ENCODE measurements around the gene GNG14. TPM values are rescaled to one million over a fixed set of nuclear protein-coding genes. Genes with fewer than 3 reads are reported as not detected.
"Not testable (repeated sequence)": the region's sequence is repeated elsewhere in the genome, so short reads cannot be mapped to it uniquely, and the experiment has no call there.

The GNG14 gene
- polyA plus RNA-seq, 3 donors = 0.45 to 0.55 TPM; not detected in 1

DNA sequence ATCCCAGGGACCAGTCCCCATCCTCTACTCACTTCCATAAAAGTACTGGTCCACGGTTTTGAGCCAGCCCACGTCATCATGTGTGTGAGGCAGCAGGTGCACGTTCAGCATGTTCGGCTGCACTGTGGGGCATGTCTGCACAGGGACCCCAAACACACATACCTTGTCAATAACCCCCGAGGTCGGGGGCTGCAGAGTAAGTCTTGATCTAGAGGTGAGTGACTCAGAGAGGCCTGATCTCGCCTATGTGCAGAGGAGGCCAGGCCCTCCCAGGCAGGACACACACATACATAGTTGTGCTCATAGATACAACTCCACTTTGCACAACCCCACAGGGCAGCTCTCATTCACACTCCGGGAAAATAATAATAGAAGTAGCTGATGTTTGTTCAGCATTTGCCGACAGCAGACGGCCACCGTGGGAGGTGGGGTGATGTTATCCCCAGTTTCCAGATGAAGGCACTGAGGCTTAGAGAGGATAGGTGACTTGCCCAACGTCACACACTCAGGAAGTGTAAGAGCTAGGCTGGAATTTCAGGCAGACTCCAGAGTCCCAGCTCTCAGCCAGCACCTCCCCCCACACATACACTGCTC, 22.0 kb upstream of the GNG14 start:
- no peak for DNase-seq (ENCODE audit: extremely low read depth in 1 of 11, low read depth in 9 of 11, low spot score in 4 of 11)

DNA sequence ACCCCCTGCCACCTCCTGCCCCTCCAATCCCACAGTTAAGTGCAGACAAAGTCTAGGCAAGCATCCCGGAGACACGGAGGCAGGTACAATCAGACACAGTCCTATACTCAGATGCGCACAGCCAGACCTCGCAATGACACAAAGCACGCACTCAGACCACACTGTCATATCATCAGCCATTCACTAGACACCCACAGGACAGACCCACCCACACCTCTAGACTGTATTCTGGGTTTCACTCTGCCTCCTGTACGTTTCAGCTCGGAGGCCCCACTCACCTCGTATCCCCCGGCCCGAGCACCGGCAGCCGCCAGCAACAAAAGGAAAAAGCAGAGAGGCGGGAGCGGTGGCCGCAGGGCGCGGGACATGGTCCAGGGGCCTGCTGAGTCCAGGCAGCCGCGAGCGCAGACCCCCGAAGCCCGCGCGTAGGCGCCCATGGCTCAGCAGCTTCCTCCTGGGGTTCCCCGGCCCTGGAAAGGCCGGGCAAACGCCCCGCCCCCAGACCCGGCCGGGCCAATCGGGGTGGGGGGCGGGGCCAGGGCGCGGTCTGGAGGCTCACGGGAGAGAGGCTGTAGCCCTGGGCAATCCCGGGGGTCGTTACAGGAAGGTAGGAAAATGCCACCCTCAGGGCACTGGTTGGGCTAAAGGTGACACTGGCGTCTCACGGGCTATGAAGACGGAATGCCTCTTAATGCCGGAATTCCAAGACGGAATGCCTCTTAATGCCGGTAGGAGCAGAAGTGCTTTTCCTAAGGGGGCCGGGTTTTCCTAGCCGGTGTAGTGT, 21.3 kb upstream of the GNG14 start, which contains the start of the genes MAN2B1 and WDR83:
Gene MAN2B1 (minus strand): TSS at position 478 of the 784 bp plus-strand sequence. CDS start 41 bp downstream, at position 437.
Gene WDR83 (plus strand): TSS at position 543 of the 784 bp plus-strand sequence. CDS start 2,984 bp downstream, outside the sequence.
- peak in 7 of 11 donors; percentile 56 to 78 (median 70) for DNase-seq (ENCODE audit: extremely low read depth in 1 of 11, low read depth in 9 of 11, low spot score in 4 of 11)

DNA sequence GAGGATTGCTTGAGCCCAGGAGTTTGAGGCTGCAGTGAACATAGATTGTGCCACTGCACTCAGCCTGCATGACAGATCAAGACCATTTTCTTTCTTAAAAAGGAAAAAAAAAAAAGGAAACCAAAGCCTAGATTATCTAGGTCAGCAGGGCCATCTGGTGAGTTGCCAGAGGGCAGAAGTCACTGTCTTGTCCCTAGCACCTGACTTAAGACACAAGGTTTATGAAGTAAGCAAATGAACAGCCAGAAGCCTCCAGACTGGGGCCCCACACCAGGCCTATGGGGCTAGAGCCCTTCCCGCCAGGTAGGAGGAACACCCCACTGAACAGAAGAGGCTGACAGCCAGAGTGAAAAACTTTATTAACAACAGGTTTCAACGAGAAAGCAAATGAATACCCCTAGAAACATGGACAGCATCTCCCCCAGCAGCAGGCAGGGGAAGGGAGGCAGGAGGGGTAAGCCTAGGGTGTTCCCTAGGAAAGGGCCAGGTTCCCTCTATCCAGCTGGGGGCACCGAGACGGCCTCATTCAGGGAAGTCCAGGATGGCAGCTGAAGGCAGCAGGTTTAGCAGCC, 20.0 kb upstream of the GNG14 start:
- no peak for DNase-seq (ENCODE audit: extremely low read depth in 1 of 11, low read depth in 9 of 11, low spot score in 4 of 11)

DNA sequence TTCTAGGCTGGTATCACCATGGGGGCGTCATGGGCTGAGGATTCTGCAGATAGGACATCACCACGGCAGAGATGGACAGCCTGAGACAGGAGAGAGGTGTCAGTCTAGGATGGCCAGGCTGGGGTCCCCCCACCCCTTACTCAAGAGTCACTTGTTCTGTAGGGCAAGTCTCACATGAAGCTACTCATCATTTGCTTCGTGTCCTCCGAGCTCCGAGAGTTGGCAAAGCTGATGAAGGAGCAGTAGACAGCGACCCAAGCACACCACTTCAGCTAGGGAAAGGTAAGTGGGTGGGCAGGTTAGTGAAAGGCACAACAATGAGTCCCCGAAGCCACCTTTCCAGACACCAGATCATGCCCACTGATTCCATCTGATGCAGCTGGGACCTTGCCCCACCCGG, 19.5 kb upstream of the GNG14 start:
- no peak for DNase-seq (ENCODE audit: extremely low read depth in 1 of 11, low read depth in 9 of 11, low spot score in 4 of 11)

DNA sequence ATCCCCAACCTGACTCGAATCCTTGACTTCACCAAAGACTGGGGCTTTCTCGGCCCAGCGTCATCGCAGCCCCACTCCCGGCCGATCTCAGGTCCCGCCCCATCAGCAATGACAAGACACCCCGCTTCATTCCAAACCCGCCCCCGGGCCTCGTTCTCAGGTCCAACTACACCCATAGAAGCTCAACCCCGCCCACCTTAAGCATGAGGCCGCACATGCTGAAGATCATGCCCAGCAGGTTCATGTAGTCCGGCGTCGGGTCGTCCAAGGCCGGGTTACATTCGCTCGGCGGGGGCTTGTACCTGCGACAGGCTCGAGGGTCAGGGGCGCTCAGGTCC, 18.9 kb upstream of the GNG14 start:
- peak in 1 of 11 donors; percentile 31 for DNase-seq (ENCODE audit: extremely low read depth in 1 of 11, low read depth in 9 of 11, low spot score in 4 of 11)

DNA sequence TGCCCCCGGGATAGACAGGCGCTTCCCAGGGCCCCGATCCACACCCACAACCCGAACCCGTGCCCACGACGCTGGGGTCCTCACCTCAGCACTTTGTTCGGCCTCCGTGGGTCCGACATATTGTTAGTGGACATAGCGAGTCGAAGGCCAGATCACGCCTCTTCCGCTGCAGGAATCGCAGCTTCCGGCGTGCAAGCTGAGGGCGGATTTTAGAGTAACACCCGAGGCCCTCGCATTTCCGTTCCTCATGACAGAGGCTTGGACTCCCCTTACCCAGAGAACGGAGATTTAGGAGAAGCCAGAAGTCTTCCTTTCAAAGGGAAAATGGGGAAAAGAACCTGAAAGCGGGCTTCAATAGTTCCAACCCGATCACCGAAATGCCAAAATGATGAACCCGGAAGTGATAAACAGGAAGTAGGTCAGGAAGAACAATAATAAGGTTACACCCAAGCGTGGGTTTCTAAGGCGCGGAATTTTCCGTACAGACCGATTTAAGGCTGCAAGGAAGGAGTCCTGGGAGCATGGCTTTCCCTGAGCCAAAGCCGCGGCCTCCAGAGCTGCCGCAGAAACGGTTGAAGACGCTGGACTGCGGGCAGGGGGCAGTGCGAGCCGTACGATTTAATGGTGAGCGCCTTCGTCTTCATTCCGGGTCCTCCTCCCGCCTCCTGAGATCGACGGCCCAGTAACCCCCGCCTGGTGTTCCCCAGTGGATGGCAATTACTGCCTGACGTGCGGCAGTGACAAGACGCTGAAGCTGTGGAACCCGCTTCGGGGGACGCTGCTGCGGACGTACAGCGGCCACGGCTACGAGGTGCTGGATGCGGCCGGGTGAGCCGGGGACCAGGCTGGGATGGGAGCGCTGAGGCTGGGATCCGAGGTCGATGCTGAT, 18.3 kb upstream of the GNG14 start:
- peak in 10 of 11 donors; percentile 74 to 90 (median 78) for DNase-seq (ENCODE audit: extremely low read depth in 1 of 11, low read depth in 9 of 11, low spot score in 4 of 11)

DNA sequence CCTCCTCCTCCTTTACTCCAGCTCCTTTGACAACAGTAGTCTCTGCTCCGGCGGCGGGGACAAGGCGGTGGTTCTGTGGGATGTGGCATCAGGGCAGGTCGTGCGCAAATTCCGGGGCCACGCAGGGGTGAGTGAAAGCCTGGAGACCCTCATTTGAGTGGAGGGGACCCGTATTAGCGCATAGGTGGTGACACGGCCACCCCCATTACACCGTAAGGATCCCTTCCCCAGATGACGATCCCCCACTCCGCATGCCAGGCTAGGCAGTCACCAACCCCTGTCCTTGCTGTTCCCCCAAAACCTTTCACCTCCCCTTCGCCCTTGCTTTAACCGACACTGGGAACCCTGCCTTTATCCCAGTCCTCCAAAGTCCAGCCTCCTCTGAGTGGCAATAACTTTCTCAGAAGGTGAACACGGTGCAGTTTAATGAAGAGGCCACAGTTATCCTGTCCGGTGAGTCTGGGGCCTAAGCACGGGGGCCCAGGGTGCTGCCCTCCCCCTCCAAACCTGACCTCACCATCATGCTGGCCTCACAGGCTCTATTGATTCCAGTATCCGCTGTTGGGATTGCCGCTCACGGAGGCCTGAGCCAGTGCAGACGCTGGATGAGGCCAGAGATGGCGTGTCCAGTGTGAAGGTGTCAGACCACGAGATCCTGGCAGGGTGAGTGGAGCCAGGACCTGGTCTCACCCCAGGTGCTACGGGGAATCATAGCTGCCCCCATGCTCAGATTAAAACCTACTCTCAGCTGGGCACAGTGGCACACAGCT, 17.5 kb upstream of the GNG14 start:
- no peak for DNase-seq (ENCODE audit: extremely low read depth in 1 of 11, low read depth in 9 of 11, low spot score in 4 of 11)

DNA sequence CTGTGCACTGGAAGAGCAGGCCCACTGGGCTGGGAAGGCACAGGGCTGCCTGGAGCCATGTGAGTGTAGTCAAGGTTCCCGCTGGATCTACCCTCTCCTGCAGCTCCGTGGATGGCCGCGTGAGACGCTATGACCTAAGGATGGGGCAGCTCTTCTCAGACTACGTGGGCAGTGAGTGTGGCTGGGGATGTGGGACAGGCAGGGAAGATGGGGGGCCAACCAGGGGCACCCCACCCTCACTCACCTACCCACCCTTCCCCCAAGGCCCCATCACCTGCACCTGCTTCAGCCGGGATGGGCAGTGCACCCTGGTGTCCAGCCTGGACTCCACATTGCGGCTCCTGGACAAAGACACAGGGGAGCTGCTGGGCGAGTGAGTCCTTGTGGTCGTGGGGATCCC, 15.1 kb upstream of the GNG14 start:
- DNase-seq (ENCODE audit: extremely low read depth in 1 of 11, low read depth in 9 of 11, low spot score in 4 of 11) = no peak

DNA sequence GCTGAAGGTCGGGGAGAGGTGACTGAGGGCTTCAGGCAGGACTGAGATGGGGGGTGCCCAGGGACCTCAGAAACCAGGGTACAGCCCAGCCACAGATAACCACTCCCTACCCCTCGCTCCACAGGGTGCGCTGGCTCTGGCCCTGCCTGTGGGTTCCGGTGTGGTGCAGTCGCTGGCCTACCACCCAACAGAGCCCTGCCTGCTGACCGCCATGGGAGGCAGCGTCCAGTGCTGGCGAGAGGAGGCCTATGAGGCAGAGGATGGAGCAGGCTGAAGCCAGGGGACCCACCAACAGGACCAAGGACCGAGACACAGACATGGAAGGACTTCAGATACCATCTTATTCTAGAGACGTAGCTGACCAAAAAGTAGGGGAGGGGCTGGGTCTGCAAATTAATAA, 12.4 kb upstream of the GNG14 start:
- DNase-seq (ENCODE audit: extremely low read depth in 1 of 11, low read depth in 9 of 11, low spot score in 4 of 11) = no peak

DNA sequence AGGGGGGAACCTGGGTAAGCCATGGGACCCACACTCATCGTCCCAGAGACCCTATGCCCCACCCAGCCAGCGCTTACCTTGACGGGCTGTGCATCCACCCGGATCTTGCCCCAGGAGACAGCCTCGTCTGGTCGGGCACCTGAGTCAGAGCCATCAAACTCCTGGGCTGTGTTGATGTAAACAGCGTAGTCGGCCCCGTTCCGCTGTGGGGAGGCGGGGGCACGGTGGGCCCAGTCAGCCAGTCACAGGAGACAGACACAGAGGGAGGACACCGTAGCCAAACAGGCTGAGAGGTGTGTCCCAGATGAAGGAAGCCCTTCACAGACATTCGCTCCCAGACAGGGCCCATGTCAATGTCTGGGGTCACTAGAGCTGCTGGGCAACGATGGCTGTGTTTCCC, 11.9 kb upstream of the GNG14 start:
- DNase-seq (ENCODE audit: extremely low read depth in 1 of 11, low read depth in 9 of 11, low spot score in 4 of 11) = no peak

DNA sequence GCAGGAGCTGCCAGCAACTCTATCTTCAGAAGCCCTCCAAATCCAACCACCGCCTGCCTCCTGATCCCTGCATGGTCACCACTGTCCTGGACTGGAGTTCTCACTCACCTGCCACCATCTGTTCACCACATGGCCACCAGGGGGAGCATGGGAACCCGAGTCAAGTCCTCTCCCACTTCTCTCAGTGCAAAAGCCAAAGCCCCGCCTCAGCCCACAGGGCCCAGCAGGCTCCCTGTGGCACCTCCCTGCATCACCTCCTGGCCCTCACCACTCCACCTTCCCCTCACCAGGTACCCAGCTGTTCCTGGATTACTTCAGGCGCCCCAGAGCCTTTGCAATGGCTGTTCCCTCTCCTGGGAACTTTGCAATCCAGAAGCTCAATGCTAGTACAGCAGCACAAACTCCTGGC, 11.4 kb upstream of the GNG14 start:
- peak in 8 of 11 donors; percentile 48 to 75 (median 62) for DNase-seq (ENCODE audit: extremely low read depth in 1 of 11, low read depth in 9 of 11, low spot score in 4 of 11)

DNA sequence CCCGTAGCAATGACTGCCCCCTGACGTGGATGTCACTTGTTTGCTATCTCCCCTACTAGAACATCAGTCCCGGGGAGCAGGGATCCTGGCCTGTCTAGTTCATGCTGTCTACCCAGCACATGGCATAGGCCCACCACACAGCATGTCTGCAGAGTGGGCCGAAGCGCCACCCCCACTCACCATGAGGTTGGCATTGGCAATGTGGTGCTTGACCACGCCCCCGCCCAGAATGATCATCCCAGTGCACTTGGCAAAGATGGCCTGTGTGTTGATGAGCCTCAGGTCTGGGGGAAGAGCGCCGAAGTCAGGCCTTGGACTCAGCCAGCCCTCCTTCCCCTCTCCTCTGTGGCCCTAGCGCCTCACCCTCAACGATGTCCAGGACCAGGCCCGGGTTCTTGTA, 10.9 kb upstream of the GNG14 start:
- no peak for DNase-seq (ENCODE audit: extremely low read depth in 1 of 11, low read depth in 9 of 11, low spot score in 4 of 11)

DNA sequence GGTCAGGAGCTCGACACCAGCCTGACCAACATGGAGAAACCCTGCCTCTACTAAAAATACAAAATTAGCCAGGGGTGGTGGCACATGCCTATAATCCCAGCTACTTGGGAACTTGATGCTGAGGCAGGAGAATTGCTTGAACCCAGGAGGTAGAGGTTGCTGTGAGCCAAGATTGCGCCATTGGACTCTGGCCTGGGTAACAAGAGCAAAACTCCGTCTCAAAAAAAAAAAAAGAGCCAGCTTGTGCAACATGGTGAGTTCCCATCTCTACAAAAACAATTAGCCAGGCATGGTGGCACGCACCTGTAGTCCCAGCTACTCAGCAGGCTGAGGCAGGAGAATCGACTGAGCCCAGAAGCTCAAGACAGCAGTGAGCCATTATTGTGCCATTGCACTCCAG, 9.8 kb upstream of the GNG14 start:
- DNase-seq (ENCODE audit: extremely low read depth in 1 of 11, low read depth in 9 of 11, low spot score in 4 of 11) = not testable (repeated sequence)

DNA sequence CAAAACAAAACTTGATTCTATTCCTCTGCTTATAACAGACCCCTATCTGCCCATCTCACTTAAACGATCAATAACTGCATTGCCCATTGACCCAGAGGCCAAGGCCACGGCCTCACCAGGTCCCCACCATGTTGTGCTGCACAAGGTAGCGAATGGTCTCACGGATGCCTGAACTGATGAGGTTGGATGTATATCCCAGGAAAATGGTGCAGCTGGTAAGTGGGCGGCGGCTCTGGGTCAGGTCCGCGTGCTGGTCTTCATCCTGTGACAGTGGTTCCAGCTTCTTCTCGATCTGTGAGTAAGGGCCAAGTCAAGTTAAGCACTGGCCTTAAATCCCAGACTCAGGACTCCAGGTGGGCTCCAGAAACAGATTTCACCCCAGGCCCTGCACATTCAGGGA, 7.8 kb upstream of the GNG14 start:
- no peak for DNase-seq (ENCODE audit: extremely low read depth in 1 of 11, low read depth in 9 of 11, low spot score in 4 of 11)

DNA sequence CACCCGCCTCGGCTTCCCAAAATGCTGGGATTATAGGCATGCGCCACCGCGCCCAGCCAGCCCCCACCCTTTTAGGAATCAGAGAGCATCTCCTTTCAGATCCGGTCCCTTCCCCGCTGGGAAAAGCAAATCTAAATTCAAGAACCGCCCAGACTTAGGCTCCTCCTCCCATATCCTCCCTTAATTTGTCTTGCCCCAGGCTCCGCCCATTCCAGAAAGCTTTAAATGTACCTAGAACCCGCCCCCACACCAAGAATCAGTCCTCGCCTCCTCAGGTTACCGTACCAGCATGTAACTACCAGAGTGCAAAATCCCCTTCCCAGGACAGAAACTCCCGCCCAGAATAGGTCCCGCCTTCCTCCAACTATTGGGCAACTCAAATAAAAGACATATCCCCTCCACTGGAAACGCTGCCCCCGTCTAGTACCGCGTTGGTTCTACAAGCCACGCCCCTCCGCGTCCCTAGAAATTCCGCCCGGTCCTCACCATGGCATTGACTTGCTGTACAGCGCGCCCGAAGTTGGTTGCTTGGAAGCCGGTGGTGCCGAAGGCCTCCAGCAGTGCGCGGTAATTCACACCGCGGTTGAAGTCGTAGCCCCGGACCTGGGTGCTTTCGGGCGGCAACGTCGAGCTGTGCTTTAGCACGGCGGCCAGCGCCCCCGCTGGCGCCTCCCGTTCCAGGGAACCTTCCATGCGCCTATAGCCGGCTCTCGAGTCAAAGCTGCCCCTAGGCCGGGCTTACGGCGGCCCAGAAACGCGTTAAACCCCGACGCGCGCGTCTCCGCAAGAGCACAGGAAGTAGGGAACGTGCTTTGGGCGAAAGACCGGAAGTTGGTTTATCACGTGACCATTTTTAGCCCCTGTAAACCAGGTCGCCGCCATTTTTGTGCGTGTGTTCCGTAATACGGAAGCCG, 6.5 kb upstream of the GNG14 start, which contains the start of gene DHPS:
Gene DHPS (minus strand): TSS at position 807 of the 914 bp plus-strand sequence. CDS start 114 bp downstream, at position 693.
- DNase-seq (ENCODE audit: extremely low read depth in 1 of 11, low read depth in 9 of 11, low spot score in 4 of 11) = peak; percentile 89 to 99 (median 97)

DNA sequence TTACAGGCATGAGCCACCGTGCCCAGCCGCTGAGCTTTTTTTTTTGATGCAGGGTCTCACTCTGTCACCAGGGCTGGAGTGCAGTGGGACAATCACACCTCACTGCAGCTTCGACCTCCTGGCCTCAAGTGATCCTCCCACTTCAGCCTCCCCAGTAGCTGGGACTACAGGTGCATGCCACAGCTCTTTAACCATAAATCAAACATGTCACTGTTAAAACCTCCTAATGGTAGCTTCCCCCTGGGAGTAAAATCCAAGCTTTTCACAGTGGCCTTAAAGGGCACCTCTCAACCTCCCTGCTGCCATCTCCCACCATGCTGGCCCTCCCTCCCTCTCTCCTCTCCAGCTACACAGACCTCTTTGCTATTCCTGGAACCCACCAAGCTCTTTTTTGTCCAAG, 2.0 kb upstream of the GNG14 start:
- no peak for DNase-seq (ENCODE audit: extremely low read depth in 1 of 11, low read depth in 9 of 11, low spot score in 4 of 11)

DNA sequence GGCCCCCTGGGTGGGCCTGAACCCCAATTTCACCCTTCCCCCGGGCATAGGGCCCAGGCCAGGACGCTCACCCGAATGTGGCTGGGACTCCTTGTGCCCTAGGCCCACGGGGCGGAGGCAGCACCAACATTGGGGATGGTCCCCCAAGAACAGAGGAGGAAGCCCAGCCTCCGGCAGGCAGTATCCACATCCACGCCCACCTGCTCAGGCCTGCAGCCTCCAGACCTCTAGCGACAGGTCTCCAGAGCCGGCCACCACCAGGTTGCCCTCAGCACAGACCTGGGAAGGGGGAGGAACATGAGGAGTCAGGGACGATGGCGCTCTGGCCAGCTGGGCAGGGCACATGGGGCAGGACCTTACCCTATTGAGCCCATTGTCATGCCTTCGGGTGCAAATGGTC, 1.2 kb downstream of the GNG14 start:
- no peak for DNase-seq (ENCODE audit: extremely low read depth in 1 of 11, low read depth in 9 of 11, low spot score in 4 of 11)

All from renal cortex interstitium (tissue), 11 donors.